HG03103 (cell line): Measurements from ENCODE around the gene MTM1.

Source experiments
- ATAC-seq: cut with Tn5 transposase; IDR thresholded peaks from one replicate; pipeline ENCODE4 v1.9.1; 2021; ENCODE audit warnings: low read depth; ENCODE audit not compliant: unreplicated experiment

Gene MTM1

DNA sequence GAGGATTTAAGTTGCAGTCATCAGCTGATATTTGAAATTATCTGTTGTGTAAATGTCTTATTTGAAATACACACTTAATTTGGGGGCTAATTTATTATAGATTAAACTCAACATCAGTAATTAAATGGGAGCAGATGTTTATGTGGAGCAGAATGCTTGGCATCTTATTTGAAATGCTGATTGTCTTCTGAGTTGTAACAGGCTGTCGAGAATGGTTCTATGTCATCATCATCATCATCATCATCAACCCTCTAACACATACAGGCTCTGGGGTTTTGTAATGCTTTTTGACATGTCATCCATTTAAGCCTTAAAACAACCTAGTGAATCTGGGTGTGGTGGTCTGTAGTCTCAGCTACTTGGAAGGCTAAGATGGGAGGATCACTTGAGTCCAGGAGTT lies 133.0 kb downstream of the MTM1 start:
- no peak for ATAC-seq

DNA sequence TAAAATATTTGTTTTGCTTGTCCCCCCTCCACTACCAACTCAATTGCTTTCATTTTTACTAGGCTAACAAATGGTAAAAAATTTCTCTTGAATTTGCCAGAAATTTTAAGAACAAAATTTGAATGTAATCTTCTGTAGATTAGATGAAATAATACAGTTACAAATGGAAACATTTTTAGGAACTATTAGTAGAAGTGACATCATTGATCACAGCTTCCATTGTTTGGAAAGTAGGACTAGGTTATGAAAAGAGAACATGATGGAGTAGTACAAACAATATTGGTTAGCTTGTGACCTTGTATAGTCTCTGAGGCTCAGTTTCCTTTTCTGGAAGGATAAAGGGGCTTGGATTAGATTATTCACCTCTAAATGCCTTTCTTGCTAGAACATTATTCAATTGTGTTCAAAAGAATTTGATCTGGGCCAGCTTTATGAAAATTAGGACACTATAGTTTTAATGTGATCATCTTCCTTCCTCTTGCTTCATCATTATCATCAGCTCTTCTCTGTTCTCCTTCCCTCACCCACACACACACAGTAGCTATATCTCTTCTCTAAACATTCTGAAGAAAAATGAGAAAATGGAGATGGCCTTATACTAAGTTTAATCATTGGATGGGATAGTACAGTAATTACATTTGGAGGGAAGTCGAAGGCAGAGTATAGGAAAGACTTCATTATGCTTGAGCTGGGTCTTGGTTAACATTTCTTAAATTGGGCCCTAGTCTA lies 134.7 kb downstream of the MTM1 start:
- no peak for ATAC-seq

DNA sequence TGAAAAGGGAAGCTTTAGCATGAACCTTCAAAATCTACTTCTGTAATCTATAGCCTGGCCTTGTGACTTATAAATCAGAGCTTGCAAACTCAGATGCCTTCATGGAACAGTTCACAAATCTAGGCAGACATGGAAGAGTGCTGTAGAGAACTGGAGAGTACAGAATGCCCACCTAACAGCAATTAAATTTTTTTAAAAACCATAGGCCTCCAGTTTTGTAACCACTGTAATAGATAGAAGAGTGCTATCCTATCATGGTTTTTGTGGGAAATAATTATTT lies 135.2 kb downstream of the MTM1 start:
- no peak for ATAC-seq

DNA sequence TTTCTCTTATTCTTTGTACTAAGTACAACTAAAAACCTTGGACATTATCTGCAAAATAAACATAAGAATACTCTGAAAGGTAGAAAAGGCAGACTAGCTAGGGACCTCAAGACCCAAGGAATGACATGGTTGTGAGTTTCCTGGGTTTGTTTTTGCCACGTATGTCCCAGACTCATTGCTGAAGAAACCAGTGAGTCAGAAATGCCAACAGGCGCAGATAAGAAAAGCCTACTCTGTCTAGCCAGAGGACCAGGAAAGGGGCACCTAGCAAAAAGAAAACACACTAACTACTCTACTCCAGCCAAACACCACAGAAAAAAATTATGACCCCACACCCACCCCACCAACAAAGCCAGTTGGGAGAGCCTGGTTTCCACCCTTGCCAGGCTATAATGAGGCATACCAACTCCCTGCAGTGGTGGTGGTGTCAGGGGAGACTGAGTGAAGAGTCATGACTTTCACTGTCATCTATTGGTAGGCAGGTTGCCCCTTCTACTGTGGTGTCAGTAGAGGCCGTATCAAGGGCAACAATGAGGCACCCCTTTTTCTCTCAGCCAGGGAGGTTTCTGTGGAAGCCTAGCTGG lies 135.7 kb downstream of the MTM1 start:
- no peak for ATAC-seq

DNA sequence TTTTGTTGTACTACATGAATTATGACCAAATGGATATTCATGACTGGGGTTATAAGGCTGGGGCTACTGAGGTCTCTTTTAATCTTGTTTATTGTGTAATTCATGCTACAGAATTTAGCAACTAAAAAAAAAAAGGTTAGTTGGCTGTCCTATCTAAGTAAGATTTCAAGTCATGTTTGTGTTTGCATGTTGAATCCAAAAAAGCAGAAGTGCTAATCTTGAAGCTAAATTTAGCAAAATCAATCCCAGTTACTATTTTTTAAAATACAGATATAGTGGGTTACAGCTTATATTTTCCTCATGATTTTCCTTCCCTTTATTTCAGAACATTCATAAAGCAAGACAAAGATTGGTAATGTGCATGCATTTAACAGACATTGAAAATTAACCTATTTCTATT lies 144.2 kb downstream of the MTM1 start:
- no peak for ATAC-seq

DNA sequence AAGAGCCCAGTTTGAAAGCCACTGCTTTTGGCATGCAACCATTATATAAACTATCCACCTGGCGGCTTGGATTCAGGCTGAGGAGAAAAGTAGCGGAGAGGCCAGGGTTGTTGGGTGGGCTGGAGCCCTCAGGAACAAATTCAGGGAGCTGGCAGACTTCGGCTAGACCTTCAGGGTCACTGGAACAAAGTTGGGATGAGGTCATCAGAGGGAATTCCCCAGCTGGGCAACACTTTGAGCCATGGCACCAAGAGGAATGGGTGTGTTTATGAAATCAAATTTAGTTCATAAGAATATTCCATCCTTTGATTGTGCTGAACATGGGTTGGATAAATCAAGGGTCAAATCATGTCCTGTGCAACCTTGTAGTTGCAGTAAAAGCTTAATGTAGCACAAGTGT lies 146.8 kb downstream of the MTM1 start:
- no peak for ATAC-seq

DNA sequence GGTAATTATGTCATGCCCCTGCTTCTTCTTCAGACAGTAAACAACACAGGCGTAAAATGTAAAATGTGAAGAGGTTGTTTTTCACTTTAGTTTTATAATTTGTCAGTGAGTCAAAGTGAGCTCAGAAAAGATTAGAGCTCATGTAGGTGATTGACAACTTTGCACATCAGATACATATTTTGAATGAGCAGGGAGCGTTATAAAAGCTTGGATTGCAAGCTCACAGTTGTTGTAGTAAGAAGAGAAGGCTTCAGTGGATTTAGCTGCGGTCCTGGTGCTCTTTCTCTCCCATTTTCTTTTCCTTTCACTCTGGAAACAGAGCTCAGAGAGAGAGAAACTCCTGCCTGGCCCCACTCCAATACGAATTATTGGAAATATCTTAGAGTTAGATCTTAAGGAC lies 151.2 kb downstream of the MTM1 start:
- no peak for ATAC-seq
